ENCODE measurements around the gene LGR4. TPM values are rescaled to one million over a fixed set of nuclear protein-coding genes. Genes with fewer than 3 reads are reported as not detected.

The LGR4 gene
- total and polyA plus RNA-seq, 9 of the 15 experiments (the other 6 are each of a cell fraction or from before 2014, with no cell fraction given), result 0.94 to 10.1 (median 5.8) TPM

DNA sequence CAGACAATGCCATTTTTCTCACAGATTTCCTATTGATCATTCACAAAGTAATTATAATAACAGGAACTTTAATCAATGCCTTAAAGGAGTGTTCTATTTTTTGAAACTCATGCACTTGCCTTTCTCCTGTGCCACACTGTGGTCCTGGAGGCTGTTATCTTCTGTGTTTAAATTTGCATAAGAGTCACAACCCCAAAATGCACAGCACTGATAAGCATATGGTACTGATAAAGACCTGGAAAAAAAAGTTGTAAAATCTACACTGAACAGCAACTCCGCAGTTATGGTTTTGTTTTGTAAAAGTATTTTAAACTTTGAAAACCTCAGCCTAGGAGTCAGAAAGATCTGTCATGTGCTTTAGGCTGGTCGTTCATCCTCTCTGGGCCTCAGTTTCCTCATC, 100.4 kb downstream of the LGR4 start (continued):
- 0 out of 2 replicates have a peak, but pooled peaks have one; percentile 29 for TF ChIP-seq SMAD4 (CRISPR knock-in tag; conservative IDR thresholded peaks at IDR 0.05)
- TF ChIP-seq MTA2 (IDR thresholded peaks at IDR 0.05; ENCODE audit: low read depth), result peak; percentile 94
- TF ChIP-seq NCOA1 (IDR thresholded peaks at IDR 0.05; ENCODE audit: low read depth), result 0 out of 2 replicates have a peak, but pooled peaks have one; percentile 26
- no peak for TF ChIP-seq ZNF212 (CRISPR knock-in tag; IDR thresholded peaks at IDR 0.05)
- no peak for TF ChIP-seq DMBX1 (CRISPR knock-in tag; IDR thresholded peaks at IDR 0.05; ENCODE audit: borderline replicate concordance)
- TF ChIP-seq ZBTB8A (IDR thresholded peaks at IDR 0.05; ENCODE audit: partially characterized antibody), result no peak
- no peak; the same call in 1 of the 2 replicates for TF ChIP-seq RNF2 (IDR thresholded peaks at IDR 0.05)
- no peak for TF ChIP-seq MEF2A (IDR thresholded peaks at IDR 0.05; ENCODE audit: control insufficient read depth, low read depth, low read length)

GRCh38 chr11:27371489-27371888, 101.1 kb downstream of the LGR4 start:
- Histone ChIP-seq H3K27me3 (ENCODE audit: control insufficient read depth in 2 of 2, insufficient read depth in 2 of 2, low read length in 2 of 2) (no peaks in the 10 kb centered on the region), H4K20me1 (replicated peaks; ENCODE audit: control insufficient read depth, insufficient read depth, low read length) (no peaks in the 10 kb centered on the region), H3K79me2 (ENCODE audit: control insufficient read depth, insufficient read depth, low read length) (no peaks in the 10 kb centered on the region), H3K27ac (ENCODE audit: extremely low read depth, low read depth, low read length) (no peak overlapping the region), H3K4me1 (replicated peaks in 1 of 2; ENCODE audit: control insufficient read depth in 2 of 2, insufficient read depth in 2 of 2, low read length in 2 of 2) (peaks cover 14 to 34% of the 10 kb centered on the region in 2 experiments; a peak in 4 of 5 replicates), H3K9me1 (ENCODE audit: control insufficient read depth, insufficient read depth, low read length) (no peaks in the 10 kb centered on the region), H3K4me2 (ENCODE audit: insufficient read depth, low read length) (no peak overlapping the region), H3K36me3 (ENCODE audit: control insufficient read depth, insufficient read depth, low read length) (no peaks in the 10 kb centered on the region; the same call in 2 of the 3 replicates), H2AFZ (ENCODE audit: low read depth, low read length) (no peak overlapping the region), H3K4me3 (no peak overlapping the region), H3K9ac (ENCODE audit: insufficient read depth in 1 of 2, low read depth in 2 of 2, low read length in 2 of 2) (no peak overlapping the region), H3K9me3 (replicated peaks; ENCODE audit: control insufficient read depth, insufficient read depth, low read depth, low read length) (no peaks in the 10 kb centered on the region)
- POLR2A ChIA-PET, result interaction anchor here (0.5 to 0.6 kb wide), 2 partner anchors 11 to 28 kb away, joined by 3 read pairs; no protein-coding TSS in a partner anchor
- no TSS peak for BruUV-seq (replicated peaks)
- in situ Hi-C loops (cut with MboI) (loop anchor here (5.0 kb wide), 1 partner anchor 51 kb away; no protein-coding TSS in a partner anchor), intact Hi-C loops (cut with micrococcal nuclease) (loop anchor here (5.0 kb wide), 1 partner anchor 101 kb away; the partner anchor contains the start of gene LGR4)
- no peak for ATAC-seq
- DNase-seq (ENCODE audit: extremely low read depth in 1 of 4, low spot score in 3 of 4), result no peak
- no peak for FAIRE-seq
- CTCF ChIA-PET (ENCODE audit: low intra/inter-chr PET ratio), result no interaction called here
- TF ChIP-seq MAFG (tag; conservative IDR thresholded peaks at IDR 0.05) (peak; percentile 60), ZNF239 (CRISPR knock-in tag; IDR thresholded peaks at IDR 0.05) (no peak), CBFB (CRISPR knock-in tag; IDR thresholded peaks at IDR 0.05) (no peak), TOE1 (IDR thresholded peaks at IDR 0.05; ENCODE audit: borderline replicate concordance) (no peak), TOE1 (CRISPR knock-in tag; IDR thresholded peaks at IDR 0.05; ENCODE audit: borderline replicate concordance, low read depth) (no peak), KLF1 (tag; IDR thresholded peaks at IDR 0.05) (no peak), TCF3 (CRISPR knock-in tag; IDR thresholded peaks at IDR 0.05) (no peak), DACH1 (IDR thresholded peaks at IDR 0.05; ENCODE audit: partially characterized antibody) (no peak), ID3 (CRISPR knock-in tag; IDR thresholded peaks at IDR 0.05) (no peak), ID3 (tag; IDR thresholded peaks at IDR 0.05) (no peak), ZNF316 (IDR thresholded peaks at IDR 0.05) (peak; percentile 85), ZBTB9 (CRISPR knock-in tag; IDR thresholded peaks at IDR 0.05) (no peak)
- TF ChIP-seq, protein P1, sequence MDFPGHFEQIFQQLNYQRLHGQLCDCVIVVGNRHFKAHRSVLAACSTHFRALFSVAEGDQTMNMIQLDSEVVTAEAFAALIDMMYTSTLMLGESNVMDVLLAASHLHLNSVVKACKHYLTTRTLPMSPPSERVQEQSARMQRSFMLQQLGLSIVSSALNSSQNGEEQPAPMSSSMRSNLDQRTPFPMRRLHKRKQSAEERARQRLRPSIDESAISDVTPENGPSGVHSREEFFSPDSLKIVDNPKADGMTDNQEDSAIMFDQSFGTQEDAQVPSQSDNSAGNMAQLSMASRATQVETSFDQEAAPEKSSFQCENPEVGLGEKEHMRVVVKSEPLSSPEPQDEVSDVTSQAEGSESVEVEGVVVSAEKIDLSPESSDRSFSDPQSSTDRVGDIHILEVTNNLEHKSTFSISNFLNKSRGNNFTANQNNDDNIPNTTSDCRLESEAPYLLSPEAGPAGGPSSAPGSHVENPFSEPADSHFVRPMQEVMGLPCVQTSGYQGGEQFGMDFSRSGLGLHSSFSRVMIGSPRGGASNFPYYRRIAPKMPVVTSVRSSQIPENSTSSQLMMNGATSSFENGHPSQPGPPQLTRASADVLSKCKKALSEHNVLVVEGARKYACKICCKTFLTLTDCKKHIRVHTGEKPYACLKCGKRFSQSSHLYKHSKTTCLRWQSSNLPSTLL (IDR thresholded peaks at IDR 0.05), result no peak
